HL-60 (cell line): Measurements from ENCODE around the gene SART3.
"Not testable (repeated sequence)": the region's sequence is repeated elsewhere in the genome, so short reads cannot be mapped to it uniquely, and the experiment has no call there.

Source experiments
- DNase-seq, 2 experiments: peaks; one replicate each; pipeline ENCODE4 v3.0.0-alpha.2; 2010 to 2020; ENCODE audit warnings: low read depth in 1 of 2, low spot score in 1 of 2
- H3K27ac ChIP-seq: fragments of 250-450 bp; sonication (Bioruptor Pico); replicated peaks from 2 replicates; pipeline ENCODE4 v1.5.1; 2020; ENCODE audit warnings: mild to moderate bottlenecking, moderate library complexity
- H3K27me3 ChIP-seq: fragments of 250-450 bp; sonication (Bioruptor Pico); 2 replicates; pipeline ENCODE4 v1.5.1; 2021; ENCODE audit warnings: mild to moderate bottlenecking, moderate library complexity; ENCODE audit not compliant: insufficient read depth, poor library complexity, severe bottlenecking
- H3K4me3 ChIP-seq: replicated peaks from 2 replicates; pipeline ENCODE4 v1.5.1; 2011; ENCODE audit warnings: mild to moderate bottlenecking, control low read depth, low read length; ENCODE audit not compliant: insufficient read depth
- GABPA ChIP-seq: IDR thresholded peaks from 2 replicates; pipeline ENCODE4 v1.6.1; 2012; ENCODE audit warnings: low read depth
- POLR2AphosphoS5 ChIP-seq: IDR thresholded peaks from 2 replicates; pipeline ENCODE4 v1.6.1; 2012; ENCODE audit warnings: low read depth
- REST ChIP-seq: IDR thresholded peaks from 2 replicates; pipeline ENCODE4 v1.6.1; 2012; ENCODE audit warnings: low read depth; ENCODE audit not compliant: insufficient replicate concordance
- SPI1 ChIP-seq: IDR thresholded peaks from 2 replicates; pipeline ENCODE4 v1.6.1; 2012; ENCODE audit warnings: low read depth, mild to moderate bottlenecking, borderline replicate concordance
- TF ChIP-seq, protein P1 (sequence below): IDR thresholded peaks from one replicate; pipeline ENCODE4 v1.5.1; 2011; ENCODE audit warnings: low read length, control low read depth, inconsistent platforms; ENCODE audit not compliant: insufficient read depth

The SART3 gene

DNA sequence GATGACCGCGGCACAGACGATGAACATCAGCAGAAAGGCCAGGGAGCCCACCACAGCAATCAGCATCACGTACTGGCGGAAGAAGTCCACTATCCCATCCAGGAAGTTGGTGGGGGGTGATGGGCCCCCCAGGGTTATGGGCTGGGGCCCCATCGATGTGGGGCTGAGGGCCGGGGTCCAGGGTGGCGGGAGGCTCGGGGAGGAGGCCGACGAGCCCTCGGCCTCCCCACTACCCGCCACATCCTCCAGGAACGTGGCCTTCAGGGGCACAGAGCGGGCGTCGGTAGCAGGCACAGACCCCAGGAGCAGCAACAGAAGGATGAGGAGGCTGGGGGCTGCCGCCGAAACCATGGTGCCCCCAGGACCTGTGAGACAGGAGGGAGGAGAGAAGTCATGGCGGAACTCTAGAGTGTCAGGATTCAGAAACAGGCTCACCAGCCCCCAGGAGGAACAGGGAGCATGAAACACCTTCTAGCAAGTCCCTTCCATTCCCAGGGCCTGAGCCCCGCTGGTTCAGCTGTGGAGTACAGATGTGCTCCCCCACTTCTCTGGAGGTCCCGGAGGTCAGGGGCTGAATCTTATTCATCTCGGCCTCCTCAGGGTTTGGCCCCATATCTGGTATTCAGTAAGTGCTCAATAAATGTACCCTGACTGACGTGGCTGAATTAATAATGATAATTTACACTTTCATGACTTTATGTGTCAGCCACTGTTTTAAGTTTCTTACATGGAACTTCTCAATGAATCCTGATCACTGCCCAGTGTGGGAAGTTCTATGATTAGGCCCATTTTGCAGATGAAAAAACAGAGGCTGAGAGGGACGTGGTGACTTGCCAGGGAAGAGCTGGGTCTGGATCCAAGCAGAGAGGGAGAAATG lies 31.3 kb upstream of the SART3 start:
- DNase-seq = no peak
- TF ChIP-seq REST (no peak), SPI1 (no peak), POLR2AphosphoS5 (no peak), GABPA (no peak)
- TF ChIP-seq, protein P1, sequence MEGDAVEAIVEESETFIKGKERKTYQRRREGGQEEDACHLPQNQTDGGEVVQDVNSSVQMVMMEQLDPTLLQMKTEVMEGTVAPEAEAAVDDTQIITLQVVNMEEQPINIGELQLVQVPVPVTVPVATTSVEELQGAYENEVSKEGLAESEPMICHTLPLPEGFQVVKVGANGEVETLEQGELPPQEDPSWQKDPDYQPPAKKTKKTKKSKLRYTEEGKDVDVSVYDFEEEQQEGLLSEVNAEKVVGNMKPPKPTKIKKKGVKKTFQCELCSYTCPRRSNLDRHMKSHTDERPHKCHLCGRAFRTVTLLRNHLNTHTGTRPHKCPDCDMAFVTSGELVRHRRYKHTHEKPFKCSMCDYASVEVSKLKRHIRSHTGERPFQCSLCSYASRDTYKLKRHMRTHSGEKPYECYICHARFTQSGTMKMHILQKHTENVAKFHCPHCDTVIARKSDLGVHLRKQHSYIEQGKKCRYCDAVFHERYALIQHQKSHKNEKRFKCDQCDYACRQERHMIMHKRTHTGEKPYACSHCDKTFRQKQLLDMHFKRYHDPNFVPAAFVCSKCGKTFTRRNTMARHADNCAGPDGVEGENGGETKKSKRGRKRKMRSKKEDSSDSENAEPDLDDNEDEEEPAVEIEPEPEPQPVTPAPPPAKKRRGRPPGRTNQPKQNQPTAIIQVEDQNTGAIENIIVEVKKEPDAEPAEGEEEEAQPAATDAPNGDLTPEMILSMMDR = no peak
- no peaks in the 10 kb centered on the region for H3K27me3 ChIP-seq
- no peak overlapping the region for H3K4me3 ChIP-seq
- H3K27ac ChIP-seq = no peak overlapping the region

- Histone ChIP-seq H3K4me3 (no peak overlapping the region), H3K27ac (no peak overlapping the region), H3K27me3 (no peaks in the 10 kb centered on the region)
- no peak for DNase-seq
- TF ChIP-seq, protein P1 = no peak
- no peak for TF ChIP-seq SPI1
- TF ChIP-seq REST = no peak
- TF ChIP-seq POLR2AphosphoS5 = no peak
- TF ChIP-seq GABPA = no peak
Observed at GRCh38 chr12:108591267-108591980, 30.5 kb upstream of the SART3 start.

DNA sequence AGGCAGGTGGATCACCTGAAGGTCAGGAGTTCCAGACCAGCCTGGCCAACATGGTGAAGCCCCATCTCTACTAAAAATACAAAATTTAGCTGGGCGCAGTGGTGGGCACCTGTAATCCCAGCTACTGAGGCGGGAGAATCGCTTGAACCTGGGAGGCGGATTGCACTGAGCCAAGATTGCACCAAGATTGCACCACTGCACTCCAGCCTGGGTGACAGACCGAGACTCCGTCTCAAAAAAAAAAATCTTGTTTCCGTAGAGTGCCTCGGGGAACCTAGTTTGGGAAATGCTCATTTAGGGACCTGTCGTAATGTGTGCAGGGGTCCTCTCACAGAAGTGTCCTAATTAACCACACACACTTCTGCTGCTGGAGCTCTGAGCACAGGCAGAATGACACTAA lies 29.5 kb upstream of the SART3 start:
- not testable (repeated sequence) for H3K4me3 ChIP-seq, H3K27ac ChIP-seq, DNase-seq, H3K27me3 ChIP-seq

DNA sequence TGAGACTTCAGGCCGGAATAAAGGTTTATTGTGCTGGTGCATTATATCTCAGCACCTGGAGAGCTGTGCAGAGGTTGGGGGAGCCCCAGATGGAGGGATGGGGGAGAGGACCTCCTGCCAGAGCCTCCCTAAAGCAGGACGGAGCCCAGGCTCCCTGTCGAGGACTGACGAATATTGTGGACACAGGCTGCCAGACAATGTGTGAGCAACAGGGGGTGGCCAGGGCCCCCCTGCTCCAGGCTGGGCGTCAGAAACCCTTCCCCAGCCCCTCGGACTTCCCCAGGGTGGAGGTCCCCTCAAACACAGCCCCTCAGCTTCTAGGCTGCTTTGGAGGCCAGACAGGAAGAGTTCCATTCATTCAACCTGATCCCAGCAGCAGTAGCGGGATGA lies 28.9 kb upstream of the SART3 start:
- Histone ChIP-seq H3K27me3 (no peaks in the 10 kb centered on the region), H3K4me3 (no peak overlapping the region), H3K27ac (no peak overlapping the region)
- DNase-seq = no peak
- TF ChIP-seq, protein P1 = no peak
- TF ChIP-seq SPI1 (no peak), REST (no peak), POLR2AphosphoS5 (no peak), GABPA (no peak)
